ENCODE data around the gene RRAS2.

- no peak for TF ChIP-seq ATF3 (CRISPR knock-in tag; conservative IDR thresholded peaks at IDR 0.05)
- no peak for TF ChIP-seq CBFB (CRISPR knock-in tag; IDR thresholded peaks at IDR 0.05; ENCODE audit: low read depth)
- TF ChIP-seq OVOL2 (CRISPR knock-in tag; IDR thresholded peaks at IDR 0.05; ENCODE audit: borderline replicate concordance) = no peak
- TF ChIP-seq, protein P1, sequence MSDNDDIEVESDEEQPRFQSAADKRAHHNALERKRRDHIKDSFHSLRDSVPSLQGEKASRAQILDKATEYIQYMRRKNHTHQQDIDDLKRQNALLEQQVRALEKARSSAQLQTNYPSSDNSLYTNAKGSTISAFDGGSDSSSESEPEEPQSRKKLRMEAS (CRISPR knock-in tag; IDR thresholded peaks at IDR 0.05) = no peak
- no peak for TF ChIP-seq CTCF (IDR thresholded peaks at IDR 0.05)
- TF ChIP-seq ZNF396 (CRISPR knock-in tag; IDR thresholded peaks at IDR 0.05; ENCODE audit: borderline replicate concordance) = no peak
- TF ChIP-seq NFE2L1 (CRISPR knock-in tag; IDR thresholded peaks at IDR 0.05) = no peak
- no peak for TF ChIP-seq GABPB1 (CRISPR knock-in tag; IDR thresholded peaks at IDR 0.05)
- no peak for TF ChIP-seq ZNF532 (CRISPR knock-in tag; IDR thresholded peaks at IDR 0.05; ENCODE audit: borderline replicate concordance)
- no peak for TF ChIP-seq USF2 (CRISPR knock-in tag; IDR thresholded peaks at IDR 0.05)
- TF ChIP-seq PREB (CRISPR knock-in tag; IDR thresholded peaks at IDR 0.05; ENCODE audit: borderline replicate concordance) = no peak
- TF ChIP-seq SMAD4 (CRISPR knock-in tag; IDR thresholded peaks at IDR 0.05) = no peak
Measured at GRCh38 chr11:14381968-14382367, 23.0 kb upstream of the RRAS2 start.

Data from WTC11 (cell line).